Upper lobe of left lung (tissue), 4 donors: ENCODE results near the gene CCDC124.

Source experiments
- EP300 ChIP-seq, 4 donors: sonication (generic); formaldehyde crosslinking; IDR thresholded peaks; one replicate each; pipeline ENCODE4 v1.5.1; 2017; ENCODE audit warnings: antibody characterized with exemption in 4 of 4, control low read depth in 2 of 4
- POLR2A ChIP-seq, 4 donors: fragments of 450-650 bp; IDR thresholded peaks; one replicate each; pipeline ENCODE4 v1.5.1; 2016 to 2017; ENCODE audit warnings: antibody characterized with exemption in 4 of 4, mild to moderate bottlenecking in 2 of 4
- POLR2AphosphoS5 ChIP-seq, 2 donors: sonication (generic); formaldehyde crosslinking; IDR thresholded peaks; one replicate each; pipeline ENCODE4 v1.5.1; 2017; ENCODE audit warnings: antibody characterized with exemption in 2 of 2
- TF ChIP-seq, protein P1 (sequence below), 6 experiments: fragments of 450-650 bp in 4 of 6; fragments of 200-600 bp in 2 of 6; sonication (generic) in 2 of 6; IDR thresholded peaks; one replicate each; pipeline ENCODE4 v1.5.1; 2016 to 2019; ENCODE audit warnings: antibody characterized with exemption in 6 of 6

DNA sequence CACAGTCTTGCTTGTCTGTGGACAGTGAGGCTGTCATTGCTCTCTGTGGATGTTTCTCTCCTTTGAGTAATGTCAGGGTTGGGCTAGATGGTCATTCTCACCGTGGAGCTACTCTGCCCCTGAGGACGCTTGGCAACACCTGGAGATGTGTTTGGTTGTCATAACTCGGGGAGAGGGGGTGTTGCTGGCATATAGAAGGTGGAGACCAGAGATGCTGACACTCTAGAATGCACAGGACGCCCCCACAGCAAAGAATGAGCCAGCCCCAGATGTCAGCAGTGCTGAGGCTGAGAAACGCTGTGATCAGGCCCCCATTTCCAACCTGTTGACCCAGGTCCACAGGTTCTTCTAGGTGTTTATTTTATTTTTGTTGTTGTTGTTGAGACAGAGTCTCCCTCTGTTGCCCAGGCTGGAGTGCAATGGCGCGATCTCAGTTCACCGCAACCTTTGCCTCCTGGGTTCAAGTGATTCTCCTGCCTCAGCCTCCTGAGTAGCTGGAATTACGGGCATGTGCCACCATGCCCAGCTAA is 4.6 kb downstream of the CCDC124 start:
- TF ChIP-seq, protein P1, sequence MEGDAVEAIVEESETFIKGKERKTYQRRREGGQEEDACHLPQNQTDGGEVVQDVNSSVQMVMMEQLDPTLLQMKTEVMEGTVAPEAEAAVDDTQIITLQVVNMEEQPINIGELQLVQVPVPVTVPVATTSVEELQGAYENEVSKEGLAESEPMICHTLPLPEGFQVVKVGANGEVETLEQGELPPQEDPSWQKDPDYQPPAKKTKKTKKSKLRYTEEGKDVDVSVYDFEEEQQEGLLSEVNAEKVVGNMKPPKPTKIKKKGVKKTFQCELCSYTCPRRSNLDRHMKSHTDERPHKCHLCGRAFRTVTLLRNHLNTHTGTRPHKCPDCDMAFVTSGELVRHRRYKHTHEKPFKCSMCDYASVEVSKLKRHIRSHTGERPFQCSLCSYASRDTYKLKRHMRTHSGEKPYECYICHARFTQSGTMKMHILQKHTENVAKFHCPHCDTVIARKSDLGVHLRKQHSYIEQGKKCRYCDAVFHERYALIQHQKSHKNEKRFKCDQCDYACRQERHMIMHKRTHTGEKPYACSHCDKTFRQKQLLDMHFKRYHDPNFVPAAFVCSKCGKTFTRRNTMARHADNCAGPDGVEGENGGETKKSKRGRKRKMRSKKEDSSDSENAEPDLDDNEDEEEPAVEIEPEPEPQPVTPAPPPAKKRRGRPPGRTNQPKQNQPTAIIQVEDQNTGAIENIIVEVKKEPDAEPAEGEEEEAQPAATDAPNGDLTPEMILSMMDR (IDR thresholded peaks at IDR 0.05) = no peak
- no peak for TF ChIP-seq POLR2AphosphoS5 (IDR thresholded peaks at IDR 0.05)
- no peak for TF ChIP-seq POLR2A (IDR thresholded peaks at IDR 0.05)
- TF ChIP-seq EP300 (IDR thresholded peaks at IDR 0.05) = no peak
